Measurements from ENCODE around the gene POGZ.

Gene POGZ

DNA sequence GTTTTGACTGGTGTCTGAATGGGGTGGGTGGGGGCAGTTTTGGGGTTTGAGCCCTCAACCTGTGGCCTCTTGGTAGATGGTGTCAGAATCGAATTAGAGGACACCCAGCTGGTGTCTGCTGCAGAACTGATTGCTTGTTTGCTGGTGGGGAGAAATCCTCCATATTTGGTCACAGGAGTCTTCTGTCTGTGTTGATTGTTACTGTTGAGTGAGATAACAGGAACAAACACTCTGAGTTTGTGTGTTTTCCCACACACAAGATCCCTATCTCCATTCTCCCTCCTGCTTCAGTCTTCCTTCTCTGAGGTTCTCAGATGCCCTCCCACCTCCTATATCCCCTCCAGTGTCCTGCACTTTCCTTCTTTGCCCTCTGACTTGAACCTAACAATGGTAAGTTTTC lies 32.8 kb upstream of the POGZ start:
- DNase-seq (ENCODE audit: low read depth in 2 of 2), result no peak
- H3K4me3 ChIP-seq (replicated peaks in 1 of 2; ENCODE audit: low read depth in 2 of 2, low read length in 2 of 2), result no peak overlapping the region
- TF ChIP-seq CTCF (IDR thresholded peaks at IDR 0.05; ENCODE audit: low read depth, low read length), result no peak

DNA sequence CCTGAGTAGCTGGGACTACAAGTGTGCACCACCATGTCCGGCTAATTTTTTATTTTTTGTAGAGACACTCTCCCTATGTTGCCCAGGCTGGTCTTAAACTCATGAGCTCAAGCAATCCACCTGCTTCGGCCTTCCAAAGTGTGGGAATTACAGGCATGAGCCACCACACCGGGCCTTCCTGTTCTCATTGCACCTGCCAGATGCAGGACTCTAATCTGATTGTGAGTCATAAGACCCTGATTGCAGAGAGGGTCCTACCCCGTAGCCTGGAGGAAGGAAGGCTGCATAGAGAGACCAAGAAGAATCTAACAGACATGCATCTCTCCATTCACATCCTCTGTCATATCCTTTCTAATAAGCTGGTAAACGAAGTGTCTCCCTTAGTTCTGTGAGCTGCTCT lies 32.3 kb upstream of the POGZ start:
- no peak for TF ChIP-seq CTCF (IDR thresholded peaks at IDR 0.05; ENCODE audit: low read depth, low read length)
- DNase-seq (ENCODE audit: low read depth in 2 of 2), result no peak

DNA sequence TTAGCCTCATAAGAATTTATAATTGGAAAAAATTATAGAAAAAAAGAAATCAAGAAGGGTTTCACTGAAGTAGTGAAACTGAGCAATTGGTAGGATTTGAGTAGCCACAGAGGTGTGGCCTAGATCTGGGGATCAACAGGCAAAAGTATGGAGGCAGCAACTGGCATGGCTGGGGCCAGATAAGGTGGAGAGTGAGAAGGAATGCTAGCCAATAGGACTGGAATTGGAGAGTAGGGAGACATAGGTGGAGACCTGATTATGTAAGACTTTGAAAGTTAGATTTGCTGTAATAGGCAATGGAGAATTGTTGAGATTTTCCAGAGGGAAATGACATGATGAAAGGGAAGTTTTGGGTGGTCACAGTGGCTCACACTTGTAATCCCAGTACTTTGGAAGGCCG lies 27.3 kb upstream of the POGZ start:
- no peak for TF ChIP-seq CTCF (IDR thresholded peaks at IDR 0.05; ENCODE audit: low read depth, low read length)
- no peak for DNase-seq (ENCODE audit: low read depth in 2 of 2)
- no peak overlapping the region for H3K4me3 ChIP-seq (replicated peaks in 1 of 2; ENCODE audit: low read depth in 2 of 2, low read length in 2 of 2)

More for the DNA sequence above, 32.3 kb upstream of the POGZ start:
- no peak overlapping the region for H3K4me3 ChIP-seq (replicated peaks in 1 of 2; ENCODE audit: low read depth in 2 of 2, low read length in 2 of 2)

GRCh38 chr1:151485685-151486255 lies 26.5 kb upstream of the POGZ start:
- peak in 1 of 2 donors; percentile 73 for DNase-seq (ENCODE audit: low read depth in 2 of 2)
- no peak for TF ChIP-seq CTCF (IDR thresholded peaks at IDR 0.05; ENCODE audit: low read depth, low read length)
- no peak overlapping the region for H3K4me3 ChIP-seq (replicated peaks in 1 of 2; ENCODE audit: low read depth in 2 of 2, low read length in 2 of 2)

DNA sequence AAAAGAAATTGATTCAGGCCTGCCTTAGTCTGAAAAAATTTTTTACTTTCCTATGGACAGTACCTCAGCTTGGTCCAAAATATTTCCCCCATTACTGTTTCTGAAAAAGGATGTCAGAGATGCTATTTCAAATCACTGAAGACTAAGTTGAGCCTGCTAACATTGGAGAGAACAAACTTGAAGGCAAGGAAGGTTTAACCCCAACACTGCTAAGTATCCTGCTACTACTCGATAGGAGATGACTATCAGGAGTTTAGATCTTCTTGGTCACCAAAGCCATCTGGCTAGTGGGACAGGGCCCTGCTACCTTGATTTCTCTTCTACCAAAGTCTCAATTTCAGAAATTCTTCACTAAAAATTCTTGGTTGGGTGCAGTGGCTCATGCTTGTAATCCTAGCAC lies 22.7 kb upstream of the POGZ start:
- no peak for DNase-seq (ENCODE audit: low read depth in 2 of 2)
- no peak for TF ChIP-seq CTCF (IDR thresholded peaks at IDR 0.05; ENCODE audit: low read depth, low read length)

GRCh38 chr1:151479462-151479861 lies 20.2 kb upstream of the POGZ start:
- no peak for DNase-seq (ENCODE audit: low read depth in 2 of 2)
- no peak for TF ChIP-seq CTCF (IDR thresholded peaks at IDR 0.05; ENCODE audit: low read depth, low read length)
- no peak overlapping the region for H3K4me3 ChIP-seq (replicated peaks in 1 of 2; ENCODE audit: low read depth in 2 of 2, low read length in 2 of 2)

More for the DNA sequence above, 22.7 kb upstream of the POGZ start:
- no peak overlapping the region for H3K4me3 ChIP-seq (replicated peaks in 1 of 2; ENCODE audit: low read depth in 2 of 2, low read length in 2 of 2)

DNA sequence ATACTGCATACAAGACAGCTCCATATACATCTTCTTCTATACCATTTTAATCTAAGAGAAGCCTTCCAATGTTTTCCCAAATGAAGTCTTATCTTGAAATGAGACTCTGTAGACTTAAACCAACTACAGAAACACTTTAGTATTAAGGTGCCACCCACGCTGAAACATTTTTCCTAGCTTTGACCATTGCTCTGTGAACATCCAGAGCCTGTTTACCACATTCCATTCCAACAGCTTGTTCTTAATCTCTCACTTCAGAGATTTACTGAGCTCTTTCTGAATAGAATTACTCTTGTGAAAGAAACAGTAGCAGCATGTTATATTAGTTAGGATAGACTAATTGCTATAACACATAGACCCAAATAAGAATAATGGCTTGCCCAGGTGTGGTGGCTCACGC lies 19.6 kb upstream of the POGZ start:
- TF ChIP-seq CTCF (IDR thresholded peaks at IDR 0.05; ENCODE audit: low read depth, low read length), result no peak
- DNase-seq (ENCODE audit: low read depth in 2 of 2), result peak in 1 of 2 donors; percentile 48
- H3K4me3 ChIP-seq (replicated peaks in 1 of 2; ENCODE audit: low read depth in 2 of 2, low read length in 2 of 2), result no peak overlapping the region
